ENCODE data around the gene PRKACB. TPM values are rescaled to one million over a fixed set of nuclear protein-coding genes. Genes with fewer than 3 reads are reported as not detected.
"Not testable (repeated sequence)": the region's sequence is repeated elsewhere in the genome, so short reads cannot be mapped to it uniquely, and the experiment has no call there.

The PRKACB gene
- total RNA-seq, 1 donor from 2014 or later, result 44.1 TPM

DNA sequence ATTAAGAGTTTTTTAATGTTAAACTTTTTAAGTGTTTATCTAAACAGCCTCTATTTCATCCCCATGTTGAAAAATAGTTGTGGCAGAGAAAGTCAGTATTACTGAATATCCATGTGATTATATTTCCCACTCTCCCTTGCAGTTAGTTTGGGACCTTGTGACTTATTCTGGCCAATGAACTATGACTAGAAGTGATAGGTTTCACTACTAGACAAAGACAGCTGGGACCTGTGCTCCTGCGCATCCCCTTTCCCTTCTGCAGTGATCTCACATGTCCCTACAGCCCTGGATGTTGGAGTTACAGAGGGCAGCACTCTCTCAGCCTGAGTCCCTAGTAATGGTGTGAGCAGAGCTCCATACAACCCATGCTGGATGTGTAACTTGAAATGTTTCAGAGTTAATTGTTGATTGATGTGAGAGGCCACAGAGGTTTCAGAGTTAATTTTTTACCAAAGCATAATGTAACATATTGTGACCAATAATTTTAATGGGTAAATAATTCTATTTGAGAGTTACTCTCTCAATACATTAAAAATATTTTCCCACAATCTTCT is 138.8 kb downstream of the PRKACB start:
- TF ChIP-seq EZH2 (IDR thresholded peaks at IDR 0.05), result no peak
- TF ChIP-seq, protein P1, sequence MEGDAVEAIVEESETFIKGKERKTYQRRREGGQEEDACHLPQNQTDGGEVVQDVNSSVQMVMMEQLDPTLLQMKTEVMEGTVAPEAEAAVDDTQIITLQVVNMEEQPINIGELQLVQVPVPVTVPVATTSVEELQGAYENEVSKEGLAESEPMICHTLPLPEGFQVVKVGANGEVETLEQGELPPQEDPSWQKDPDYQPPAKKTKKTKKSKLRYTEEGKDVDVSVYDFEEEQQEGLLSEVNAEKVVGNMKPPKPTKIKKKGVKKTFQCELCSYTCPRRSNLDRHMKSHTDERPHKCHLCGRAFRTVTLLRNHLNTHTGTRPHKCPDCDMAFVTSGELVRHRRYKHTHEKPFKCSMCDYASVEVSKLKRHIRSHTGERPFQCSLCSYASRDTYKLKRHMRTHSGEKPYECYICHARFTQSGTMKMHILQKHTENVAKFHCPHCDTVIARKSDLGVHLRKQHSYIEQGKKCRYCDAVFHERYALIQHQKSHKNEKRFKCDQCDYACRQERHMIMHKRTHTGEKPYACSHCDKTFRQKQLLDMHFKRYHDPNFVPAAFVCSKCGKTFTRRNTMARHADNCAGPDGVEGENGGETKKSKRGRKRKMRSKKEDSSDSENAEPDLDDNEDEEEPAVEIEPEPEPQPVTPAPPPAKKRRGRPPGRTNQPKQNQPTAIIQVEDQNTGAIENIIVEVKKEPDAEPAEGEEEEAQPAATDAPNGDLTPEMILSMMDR (IDR thresholded peaks at IDR 0.05), result no peak
- no peak for TF ChIP-seq EZH2phosphoT487 (IDR thresholded peaks at IDR 0.05)

DNA sequence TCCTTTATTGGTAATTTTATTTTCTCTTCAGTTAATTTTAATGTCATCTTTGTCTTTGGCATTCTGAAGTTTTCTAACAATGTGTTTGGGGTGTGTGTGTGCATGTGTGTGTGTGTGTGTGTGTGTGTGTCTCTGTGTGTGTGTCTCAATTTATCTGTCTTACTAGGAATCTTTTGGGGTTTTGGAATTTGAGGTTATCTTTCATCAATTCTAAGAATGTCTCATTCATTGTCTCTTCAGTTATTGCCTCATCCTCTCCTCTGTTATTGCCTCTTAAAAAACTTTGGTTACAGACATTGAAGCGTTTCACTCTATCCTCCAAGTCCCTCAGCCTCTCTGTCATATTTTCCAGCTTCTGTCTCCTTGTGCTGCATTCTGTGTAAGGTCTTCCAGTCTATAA is 139.3 kb downstream of the PRKACB start:
- Histone ChIP-seq H3K27ac (no peak overlapping the region), H3K4me3 (no peak overlapping the region), H3K4me1 (no peaks in the 10 kb centered on the region), H4K20me1 (ENCODE audit: low read depth) (no peaks in the 10 kb centered on the region), H3K4me2 (no peak overlapping the region), H3K36me3 (no peaks in the 10 kb centered on the region), H3K9me3 (ENCODE audit: low read depth) (peaks cover 6% of the 10 kb centered on the region), H3K79me2 (ENCODE audit: low read depth) (no peaks in the 10 kb centered on the region), H3K27me3 (no peaks in the 10 kb centered on the region), H3K9ac (no peak overlapping the region), H2AFZ (replicated peaks) (no peak overlapping the region), H3F3A (ENCODE audit: low read depth) (no peaks in the 10 kb centered on the region)
- no peak overlapping the region for H3K27ac Mint-ChIP-seq
- no peaks in the 10 kb centered on the region for H3K4me1 Mint-ChIP-seq
- DNase-seq (ENCODE audit: low spot score), result no peak
- TF ChIP-seq EZH2 (IDR thresholded peaks at IDR 0.05) (no peak), EZH2phosphoT487 (IDR thresholded peaks at IDR 0.05) (no peak)
- TF ChIP-seq, protein P1 (IDR thresholded peaks at IDR 0.05), result no peak
- H3K27me3 Mint-ChIP-seq (ENCODE audit: insufficient read depth, low read depth), result peaks cover 3% of the 10 kb centered on the region
- H3K9me3 Mint-ChIP-seq, result peaks cover 19% of the 10 kb centered on the region
- H3K4me3 Mint-ChIP-seq, result no peak overlapping the region
- H3K36me3 Mint-ChIP-seq, result no peaks in the 10 kb centered on the region

More for the DNA sequence above, 138.8 kb downstream of the PRKACB start:
- Histone ChIP-seq H3K36me3 (no peaks in the 10 kb centered on the region), H4K20me1 (ENCODE audit: low read depth) (no peaks in the 10 kb centered on the region), H3K4me3 (no peak overlapping the region), H3K79me2 (ENCODE audit: low read depth) (no peaks in the 10 kb centered on the region), H2AFZ (replicated peaks) (no peak overlapping the region), H3K9ac (no peak overlapping the region), H3K27ac (no peak overlapping the region), H3F3A (ENCODE audit: low read depth) (no peaks in the 10 kb centered on the region), H3K4me1 (no peaks in the 10 kb centered on the region), H3K27me3 (no peaks in the 10 kb centered on the region), H3K9me3 (ENCODE audit: low read depth) (peaks cover 6% of the 10 kb centered on the region), H3K4me2 (no peak overlapping the region)
- no peak for DNase-seq (ENCODE audit: low spot score)
- Mint-ChIP-seq H3K9me3 (peaks cover 17% of the 10 kb centered on the region), H3K27ac (no peak overlapping the region), H3K36me3 (no peaks in the 10 kb centered on the region), H3K4me1 (no peaks in the 10 kb centered on the region), H3K4me3 (no peak overlapping the region), H3K27me3 (ENCODE audit: insufficient read depth, low read depth) (peaks cover 3% of the 10 kb centered on the region)

DNA sequence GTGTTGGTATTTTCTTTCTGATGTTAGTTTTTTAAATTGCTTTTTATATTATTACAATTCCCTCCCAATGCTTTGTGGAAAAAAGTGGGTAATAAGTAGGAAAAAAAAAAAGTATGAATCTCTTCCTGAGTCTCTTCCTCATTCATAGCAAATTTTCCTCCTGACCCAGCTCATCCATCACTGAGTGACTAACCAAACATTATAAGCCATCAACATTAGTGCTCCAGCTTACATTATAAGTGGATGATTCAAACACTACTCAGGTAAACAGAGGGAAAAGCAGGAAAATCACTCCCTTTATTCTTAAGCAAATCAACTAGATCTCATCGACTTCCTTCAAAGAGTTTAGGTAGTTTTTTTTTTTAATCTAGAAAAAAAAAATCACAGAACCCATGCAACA is 142.0 kb downstream of the PRKACB start:
- H3K36me3 ChIP-seq, result no peaks in the 10 kb centered on the region
- TF ChIP-seq, protein P1 (IDR thresholded peaks at IDR 0.05), result no peak
- TF ChIP-seq EZH2 (IDR thresholded peaks at IDR 0.05) (no peak), EZH2phosphoT487 (IDR thresholded peaks at IDR 0.05) (no peak)
- peaks cover 3% of the 10 kb centered on the region for H3K27me3 Mint-ChIP-seq (ENCODE audit: insufficient read depth, low read depth)

DNA sequence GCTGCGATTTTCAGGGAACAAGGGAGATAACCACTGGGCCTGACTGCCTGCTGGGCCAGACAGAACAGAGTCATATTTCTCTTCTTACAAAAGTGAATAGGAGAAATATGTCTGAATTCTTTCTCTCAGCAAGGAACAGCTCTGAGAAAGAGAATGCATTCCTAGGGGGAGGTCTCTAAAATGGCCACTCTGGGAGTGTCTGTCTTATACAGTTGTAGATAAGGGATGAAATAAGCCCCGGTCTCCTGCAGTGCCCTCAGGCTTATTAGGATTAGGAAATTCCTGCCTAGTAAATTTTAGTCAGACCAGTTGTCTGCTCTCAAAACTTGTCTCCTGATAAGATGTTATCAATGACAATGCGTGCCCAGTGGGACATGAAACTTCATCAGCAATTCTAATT is 143.3 kb downstream of the PRKACB start:
- not testable (repeated sequence) for H3K4me2 ChIP-seq; H3K36me3 Mint-ChIP-seq; H3K27ac ChIP-seq; H3K4me1 ChIP-seq; H3K27me3 Mint-ChIP-seq (ENCODE audit: insufficient read depth, low read depth); H3K79me2 ChIP-seq (ENCODE audit: low read depth); H3F3A ChIP-seq (ENCODE audit: low read depth); H3K36me3 ChIP-seq; H4K20me1 ChIP-seq (ENCODE audit: low read depth); H3K4me1 Mint-ChIP-seq; DNase-seq (ENCODE audit: low spot score); H3K4me3 ChIP-seq; H3K27me3 ChIP-seq; H3K9ac ChIP-seq; H3K9me3 ChIP-seq (ENCODE audit: low read depth); H3K4me3 Mint-ChIP-seq; H2AFZ ChIP-seq (replicated peaks); H3K27ac Mint-ChIP-seq
- peaks cover 27% of the 10 kb centered on the region for H3K9me3 Mint-ChIP-seq

More for the DNA sequence above, 142.0 kb downstream of the PRKACB start:
- Histone ChIP-seq H4K20me1 (ENCODE audit: low read depth) (no peaks in the 10 kb centered on the region), H3K27ac (no peak overlapping the region), H3K9ac (no peak overlapping the region), H2AFZ (replicated peaks) (no peak overlapping the region), H3K9me3 (ENCODE audit: low read depth) (peaks cover 6% of the 10 kb centered on the region), H3K27me3 (no peaks in the 10 kb centered on the region), H3K4me3 (no peak overlapping the region), H3K4me2 (no peak overlapping the region), H3F3A (ENCODE audit: low read depth) (no peaks in the 10 kb centered on the region), H3K79me2 (ENCODE audit: low read depth) (no peaks in the 10 kb centered on the region), H3K4me1 (no peaks in the 10 kb centered on the region)
- H3K9me3 Mint-ChIP-seq, result peaks cover 27% of the 10 kb centered on the region
- H3K36me3 Mint-ChIP-seq, result no peaks in the 10 kb centered on the region
- no peak overlapping the region for H3K27ac Mint-ChIP-seq
- H3K4me3 Mint-ChIP-seq, result no peak overlapping the region
- DNase-seq (ENCODE audit: low spot score), result no peak
- no peaks in the 10 kb centered on the region for H3K4me1 Mint-ChIP-seq

Small RNA genes lying within 50 kb of the gene (small RNA-seq; reads per million reads assigned to genes)
- gene AL450063.1, result not detected
- not detected for gene RF00410

Other genes starting within 250 kb of the PRKACB start
- gene TTLL7, start 145.1 kb upstream of the PRKACB start, total RNA-seq (ENCODE audit: low replicate concordance), result 20.2 and 37.9 TPM in 2 replicates
- 4.6 and 5.6 TPM in 2 replicates for gene SAMD13, start 157.4 kb downstream of the PRKACB start, total RNA-seq (ENCODE audit: low replicate concordance)